Natural killer cell (primary cell): ENCODE data around the gene PTPRT. TPM values are rescaled to one million over a fixed set of nuclear protein-coding genes. Genes with fewer than 3 reads are reported as not detected.

Experiments used
- ATAC-seq, 3 donors: fragments of 150-1000 bp in 2 of 3; fragments of 200-7000 bp in 1 of 3; cut with Tn5 transposase; 1 replicate in 1 of 3; 2 replicates in 2 of 3; pipeline ENCODE4 v1.10.0; 2021; ENCODE audit warnings: mild to moderate bottlenecking in 2 of 3, moderate library complexity in 2 of 3
- DNase-seq, 2 donors: peaks; one replicate each; pipeline versions ENCODE4 v3.0.0 to v3.0.0-alpha.2; 2013 to 2021; ENCODE audit warnings: mixed read lengths in 1 of 2
- H3K27ac ChIP-seq: one replicate; pipeline ENCODE4 v1.5.1; 2013; ENCODE audit warnings: mild to moderate bottlenecking, low read length
- H3K27me3 ChIP-seq: one replicate; pipeline ENCODE4 v1.6.1; 2013; ENCODE audit warnings: low read length; ENCODE audit not compliant: control insufficient read depth, insufficient read depth
- H3K36me3 ChIP-seq: one replicate; pipeline ENCODE4 v1.6.1; 2013; ENCODE audit warnings: low read length; ENCODE audit not compliant: control insufficient read depth, insufficient read depth
- H3K4me1 ChIP-seq: one replicate; pipeline ENCODE4 v1.6.1; 2013; ENCODE audit warnings: low read length; ENCODE audit not compliant: control insufficient read depth, insufficient read depth
- H3K4me3 ChIP-seq: one replicate; pipeline ENCODE4 v1.5.1; 2013; ENCODE audit warnings: low read length
- H3K9me3 ChIP-seq: one replicate; pipeline ENCODE4 v1.6.1; 2013; ENCODE audit warnings: low read length; ENCODE audit not compliant: control insufficient read depth, insufficient read depth
- H3K27ac Mint-ChIP-seq, 2 donors: one replicate each; pipeline ENCODE4 v1.8.0; 2022; ENCODE audit warnings: mild to moderate bottlenecking in 2 of 2, mixed read lengths in 2 of 2, moderate library complexity in 1 of 2
- H3K27me3 Mint-ChIP-seq, 2 donors: one replicate each; pipeline ENCODE4 v1.8.0; 2022; ENCODE audit warnings: low read depth in 2 of 2, mixed read lengths in 2 of 2
- H3K36me3 Mint-ChIP-seq: one replicate; pipeline ENCODE4 v1.8.0; 2022; ENCODE audit warnings: mixed read lengths
- H3K4me1 Mint-ChIP-seq, 2 donors: one replicate each; pipeline ENCODE4 v1.8.0; 2022; ENCODE audit warnings: mixed read lengths in 2 of 2
- H3K4me3 Mint-ChIP-seq: one replicate; pipeline ENCODE4 v1.8.0; 2022; ENCODE audit warnings: mild to moderate bottlenecking, moderate library complexity, mixed read lengths
- H3K9me3 Mint-ChIP-seq, 2 donors: one replicate each; pipeline ENCODE4 v1.8.0; 2022; ENCODE audit warnings: mixed read lengths in 2 of 2
- CTCF ChIP-seq: fragments of 200-600 bp; IDR thresholded peaks from one replicate; pipeline ENCODE4 v1.8.0; 2022; ENCODE audit warnings: antibody characterized with exemption
- WGBS: methylation state at CpG from one replicate; pipeline ENCODE4 v1.1.7; 2013; ENCODE audit warnings: missing lambda C conversion rate; ENCODE audit not compliant: insufficient coverage; 5-methylcytosine and 5-hydroxymethylcytosine counted together
- intact Hi-C: fragments of 100-400 bp; cut with micrococcal nuclease; formaldehyde crosslinking; loops from one replicate; pipeline ENCODE4 v1.14.2; 2022
- total RNA-seq, 4 donors: library from RNA; stranded (reverse); fragments of 120-200 nt in 1 of 4; gene quantifications; one replicate each; pipeline versions ENCODE4 v1.2.3 to v1.2.4, GENCODE V29; 2013 to 2022

The PTPRT gene
- total RNA-seq, 3 donors from 2014 or later (not counting 1 experiment from before 2014, with no cell fraction given): not detected

- no peaks in the 10 kb centered on the region for H3K4me1 ChIP-seq
- no peak overlapping the region for H3K27ac ChIP-seq
- TF ChIP-seq CTCF: no peak
- H3K36me3 ChIP-seq: no peaks in the 10 kb centered on the region
- intact Hi-C loops: no loop called here
- H3K4me1 Mint-ChIP-seq: no peaks in the 10 kb centered on the region
- DNase-seq (no peak), ATAC-seq (no peak)
- H3K9me3 ChIP-seq: peaks cover 2% of the 10 kb centered on the region
- H3K9me3 Mint-ChIP-seq: peaks cover 5% of the 10 kb centered on the region in 2 donors
- WGBS: 69% methylated on average over 7 of the region's 7 CpGs
- H3K27me3 Mint-ChIP-seq: no peaks in the 10 kb centered on the region
- H3K36me3 Mint-ChIP-seq: no peaks in the 10 kb centered on the region
- H3K27ac Mint-ChIP-seq: no peak overlapping the region
- H3K27me3 ChIP-seq: no peaks in the 10 kb centered on the region
- H3K4me3 ChIP-seq: no peak overlapping the region
- no peak overlapping the region for H3K4me3 Mint-ChIP-seq
These were observed 613.5 kb downstream of the PTPRT start for GRCh38 chr20:42576167-42576566.

GRCh38 chr20:42572320-42573016 is 617.2 kb downstream of the PTPRT start:
- no peak overlapping the region for H3K4me3 ChIP-seq
- ATAC-seq (no peak), DNase-seq (no peak)
- Mint-ChIP-seq H3K9me3 (peaks cover 0 to 2% of the 10 kb centered on the region in 2 donors), H3K4me3 (no peak overlapping the region), H3K27me3 (no peaks in the 10 kb centered on the region), H3K27ac (no peak overlapping the region), H3K36me3 (no peaks in the 10 kb centered on the region), H3K4me1 (no peaks in the 10 kb centered on the region)
- intact Hi-C loops: no loop called here
- H3K9me3 ChIP-seq: peaks cover 2% of the 10 kb centered on the region
- no peaks in the 10 kb centered on the region for H3K27me3 ChIP-seq
- 65% methylated on average over 2 of the region's 2 CpGs for WGBS
- no peaks in the 10 kb centered on the region for H3K4me1 ChIP-seq
- no peak overlapping the region for H3K27ac ChIP-seq
- TF ChIP-seq CTCF: no peak
- H3K36me3 ChIP-seq: no peaks in the 10 kb centered on the region

- H3K4me3 Mint-ChIP-seq: no peak overlapping the region
- H3K27ac Mint-ChIP-seq: no peak overlapping the region
- ATAC-seq (no peak), DNase-seq (no peak)
- H3K4me1 Mint-ChIP-seq: no peaks in the 10 kb centered on the region
- TF ChIP-seq CTCF: no peak
- Histone ChIP-seq H3K27me3 (no peaks in the 10 kb centered on the region), H3K36me3 (no peaks in the 10 kb centered on the region), H3K4me1 (no peaks in the 10 kb centered on the region), H3K4me3 (no peak overlapping the region), H3K27ac (no peak overlapping the region), H3K9me3 (peaks cover 2% of the 10 kb centered on the region)
- H3K9me3 Mint-ChIP-seq: peaks cover 0 to 2% of the 10 kb centered on the region in 2 donors
- no peaks in the 10 kb centered on the region for H3K27me3 Mint-ChIP-seq
- H3K36me3 Mint-ChIP-seq: no peaks in the 10 kb centered on the region
- WGBS: 67% methylated on average over 1 of the region's 1 CpG
- intact Hi-C loops: no loop called here
These were observed 622.3 kb downstream of the PTPRT start for GRCh38 chr20:42567409-42567808.
